OCI-LY3 (cell line): ENCODE data around the gene ABHD12.

Experiments
- H2AFZ ChIP-seq: fragments of 200-600, 300-600 bp; shearing (Covaris generic); 2 replicates; pipeline ENCODE4 v1.6.0; 2014; ENCODE audit warnings: antibody characterized with exemption, low read depth, low read length
- H3K27ac ChIP-seq: fragments of 200-600, 300-600 bp; sonication (generic); 2 replicates; pipeline ENCODE4 v1.5.1; 2014; ENCODE audit warnings: mild to moderate bottlenecking, low read length, moderate library complexity, mixed read lengths
- H3K27me3 ChIP-seq: fragments of 200-600, 300-600 bp; sonication (generic); 2 replicates; pipeline ENCODE4 v1.6.1; 2014; ENCODE audit warnings: low read depth, low read length, mixed read lengths
- H3K36me3 ChIP-seq: fragments of 200-600, 300-600 bp; sonication (generic); replicated peaks from 2 replicates; pipeline ENCODE3; 2014; ENCODE audit warnings: low read depth, low read length, mixed read lengths
- H3K4me1 ChIP-seq: fragments of 300-600, 200-600 bp; sonication (generic); 2 replicates; pipeline ENCODE4 v1.6.1; 2014; ENCODE audit warnings: low read length, mixed read lengths
- H3K4me2 ChIP-seq: fragments of 200-600, 300-600 bp; sonication (generic); 2 replicates; pipeline ENCODE4 v1.6.1; 2014; ENCODE audit warnings: low read length, mixed read lengths
- H3K4me3 ChIP-seq: fragments of 300-600, 200-600 bp; sonication (generic); 2 replicates; pipeline ENCODE4 v1.5.1; 2014; ENCODE audit warnings: antibody characterized with exemption, mild to moderate bottlenecking, low read length, moderate library complexity
- H3K79me2 ChIP-seq: fragments of 300-600, 200-600 bp; shearing (Covaris generic); 2 replicates; pipeline ENCODE4 v1.6.1; 2014; ENCODE audit warnings: mild to moderate bottlenecking, low read length, mixed read lengths
- H3K9ac ChIP-seq: fragments of 300-600, 200-600 bp; shearing (Covaris generic); 2 replicates; pipeline ENCODE4 v1.6.0; 2014; ENCODE audit warnings: mild to moderate bottlenecking, low read length, moderate library complexity
- H3K9me3 ChIP-seq: fragments of 200-600, 300-600 bp; shearing (Covaris generic); 2 replicates; pipeline ENCODE4 v1.6.1; 2014; ENCODE audit warnings: low read length, mixed read lengths; ENCODE audit not compliant: insufficient read depth
- H4K20me1 ChIP-seq: fragments of 200-600, 300-600 bp; sonication (generic); 2 replicates; pipeline ENCODE4 v1.6.1; 2016; ENCODE audit warnings: low read length, mixed read lengths; ENCODE audit not compliant: insufficient read depth
- CTCF ChIP-seq: fragments of 200-600, 300-600 bp; sonication (generic); IDR thresholded peaks from 2 replicates; pipeline ENCODE4 v1.5.1; 2014; ENCODE audit warnings: antibody characterized with exemption, low read length, low read depth
- EZH2phosphoT487 ChIP-seq: fragments of 200-600 bp; shearing (Covaris generic); IDR thresholded peaks from 2 replicates; pipeline ENCODE4 v1.6.1; 2018; ENCODE audit warnings: antibody characterized with exemption, mixed run types, low read depth

ABHD12 gene

DNA sequence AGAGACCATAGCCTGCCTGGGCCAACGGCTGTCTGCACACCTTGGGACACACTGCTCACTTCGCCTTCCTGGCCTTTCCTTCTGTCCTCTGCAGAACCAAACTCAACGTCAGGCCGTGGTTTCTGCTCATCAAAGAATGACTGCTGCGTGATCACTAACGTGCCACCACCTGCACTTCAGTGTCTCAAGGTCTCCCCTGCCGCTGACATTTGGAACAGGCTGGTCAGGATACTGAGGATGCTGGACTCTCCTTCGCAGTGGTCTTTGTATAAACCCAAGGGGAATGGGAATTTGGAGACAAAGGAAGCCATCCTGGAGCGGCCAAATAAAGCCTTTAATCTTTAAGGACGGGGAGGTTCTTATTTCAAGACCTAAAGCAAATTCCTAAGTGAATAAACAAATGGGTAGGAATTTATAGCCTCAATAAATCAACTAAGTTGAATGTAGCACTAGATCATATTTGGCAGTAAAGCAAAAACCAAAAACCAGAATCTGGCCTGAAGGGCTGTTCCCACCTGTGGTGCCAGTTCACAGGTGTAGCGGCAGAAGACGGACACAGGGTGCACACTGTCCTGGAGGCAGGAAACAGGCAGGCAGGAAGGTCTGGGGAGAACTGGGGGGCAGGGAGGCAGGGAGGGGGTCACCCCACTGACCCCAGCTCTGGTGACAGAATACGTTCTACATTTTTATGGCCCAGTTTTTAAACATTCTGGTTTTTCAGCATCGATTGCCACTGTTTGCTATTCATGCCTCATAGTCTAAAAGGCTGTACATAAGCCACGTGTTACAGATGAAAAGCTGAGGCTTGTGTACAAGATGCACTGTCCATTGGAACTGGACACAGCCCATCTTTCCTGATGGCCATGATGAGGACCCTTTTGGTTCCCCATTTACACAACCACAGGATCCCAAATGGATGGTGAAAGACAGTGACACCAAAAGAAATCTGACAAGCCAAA lies 36.6 kb downstream of the ABHD12 start:
- no peak for TF ChIP-seq EZH2phosphoT487
- TF ChIP-seq CTCF: no peak
- Histone ChIP-seq H4K20me1 (peaks cover 22% of the 10 kb centered on the region; the same call in 1 of the 2 replicates), H2AFZ (no peak overlapping the region), H3K27me3 (no peaks in the 10 kb centered on the region), H3K4me3 (no peak overlapping the region), H3K4me1 (peaks cover 7% of the 10 kb centered on the region), H3K79me2 (peaks cover 30% of the 10 kb centered on the region), H3K27ac (no peak overlapping the region), H3K9ac (no peak overlapping the region), H3K36me3 (peaks cover 3% of the 10 kb centered on the region), H3K9me3 (no peaks in the 10 kb centered on the region), H3K4me2 (no peak overlapping the region)

DNA sequence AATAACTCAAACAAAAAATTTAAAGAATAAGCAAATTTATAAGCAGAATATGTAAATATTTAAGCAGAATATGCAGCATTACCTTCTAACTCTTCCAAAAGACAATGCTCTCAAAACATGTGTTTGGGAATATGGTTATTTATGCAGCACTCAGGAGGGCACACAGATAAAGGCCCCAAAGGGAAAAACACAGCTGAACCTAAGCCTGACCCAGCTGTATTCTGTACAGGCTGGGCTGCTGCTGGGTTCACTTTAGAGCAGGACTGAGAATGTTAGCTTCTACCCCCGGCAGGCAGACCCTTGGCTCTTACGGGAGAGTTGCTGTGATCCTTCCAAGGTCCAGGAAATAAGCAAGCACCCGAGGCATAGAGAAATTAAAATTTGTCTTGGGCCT lies 37.3 kb downstream of the ABHD12 start:
- Histone ChIP-seq H3K4me2 (no peak overlapping the region), H2AFZ (no peak overlapping the region), H3K36me3 (peaks cover 3% of the 10 kb centered on the region), H3K9ac (no peak overlapping the region), H4K20me1 (peaks cover 22% of the 10 kb centered on the region; the same call in 1 of the 2 replicates), H3K27me3 (no peaks in the 10 kb centered on the region), H3K4me3 (no peak overlapping the region), H3K79me2 (peaks cover 27% of the 10 kb centered on the region), H3K4me1 (peaks cover 7% of the 10 kb centered on the region), H3K9me3 (no peaks in the 10 kb centered on the region), H3K27ac (no peak overlapping the region)
- no peak for TF ChIP-seq EZH2phosphoT487
- no peak for TF ChIP-seq CTCF

DNA sequence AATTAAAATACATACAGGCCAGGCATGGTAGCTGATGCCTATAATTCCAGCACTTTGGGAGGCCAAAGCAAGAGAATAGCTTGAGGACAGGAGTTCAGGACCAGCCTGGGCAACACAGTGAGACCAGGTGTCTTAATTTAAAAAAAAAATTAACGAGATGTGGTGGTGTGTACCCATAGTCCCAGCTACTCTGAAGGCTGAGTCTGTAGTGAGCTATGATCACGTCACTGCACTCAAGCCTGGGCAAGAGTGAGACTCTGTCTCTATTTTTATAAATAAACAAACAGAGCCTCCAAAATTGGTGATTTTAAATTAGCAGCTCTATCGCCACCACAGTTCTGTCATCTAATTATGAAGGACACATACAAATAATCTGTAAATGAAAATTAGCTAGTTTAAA lies 37.9 kb downstream of the ABHD12 start:
- Histone ChIP-seq H3K4me2 (no peak overlapping the region), H3K36me3 (peaks cover 3% of the 10 kb centered on the region), H4K20me1 (peaks cover 22% of the 10 kb centered on the region; the same call in 1 of the 2 replicates), H3K27me3 (no peaks in the 10 kb centered on the region), H3K9ac (no peak overlapping the region), H3K27ac (no peak overlapping the region), H3K79me2 (peaks cover 21% of the 10 kb centered on the region), H3K9me3 (no peaks in the 10 kb centered on the region), H2AFZ (no peak overlapping the region), H3K4me1 (peaks cover 7% of the 10 kb centered on the region), H3K4me3 (no peak overlapping the region)
- TF ChIP-seq EZH2phosphoT487 (no peak), CTCF (no peak)

DNA sequence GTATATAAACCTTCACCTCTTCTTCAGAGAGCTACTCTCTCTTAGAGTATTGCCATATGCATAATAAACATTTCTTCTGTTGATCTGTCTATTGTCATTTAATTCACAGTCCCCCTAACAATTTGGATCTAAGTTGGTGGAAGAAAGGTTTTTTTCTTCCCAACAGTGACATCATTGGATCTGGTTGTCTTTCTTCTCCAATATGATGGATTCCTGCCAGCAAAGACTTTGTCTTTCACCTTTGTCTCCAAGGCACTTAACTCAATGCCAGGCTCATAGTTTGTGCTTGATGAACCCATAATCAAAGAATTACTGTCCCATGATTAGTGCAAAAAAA lies 39.6 kb downstream of the ABHD12 start:
- H3K79me2 ChIP-seq: peaks cover 14% of the 10 kb centered on the region
- no peak overlapping the region for H3K9ac ChIP-seq
- H3K4me2 ChIP-seq: no peak overlapping the region
- H3K4me1 ChIP-seq: peaks cover 7% of the 10 kb centered on the region
- no peak overlapping the region for H3K4me3 ChIP-seq
- H3K27me3 ChIP-seq: no peaks in the 10 kb centered on the region
- TF ChIP-seq CTCF: no peak
- TF ChIP-seq EZH2phosphoT487: no peak
- peaks cover 14% of the 10 kb centered on the region; the same call in 1 of the 2 replicates for H4K20me1 ChIP-seq
- H3K9me3 ChIP-seq: no peaks in the 10 kb centered on the region
- H2AFZ ChIP-seq: no peak overlapping the region
- H3K36me3 ChIP-seq: peaks cover 1% of the 10 kb centered on the region
- H3K27ac ChIP-seq: no peak overlapping the region
